Activated T-helper 9 cell treated with anti-CD3 and anti-CD28 coated beads, Interleukin-2, amount 50 U/mL, for 16 hours (primary cell): Measurements from ENCODE around the gene LAG3.

Experiments used
- DNase-seq: peaks from one replicate; pipeline ENCODE4 v3.0.0-alpha.2; 2020; ENCODE audit warnings: low read depth

Gene LAG3

DNA sequence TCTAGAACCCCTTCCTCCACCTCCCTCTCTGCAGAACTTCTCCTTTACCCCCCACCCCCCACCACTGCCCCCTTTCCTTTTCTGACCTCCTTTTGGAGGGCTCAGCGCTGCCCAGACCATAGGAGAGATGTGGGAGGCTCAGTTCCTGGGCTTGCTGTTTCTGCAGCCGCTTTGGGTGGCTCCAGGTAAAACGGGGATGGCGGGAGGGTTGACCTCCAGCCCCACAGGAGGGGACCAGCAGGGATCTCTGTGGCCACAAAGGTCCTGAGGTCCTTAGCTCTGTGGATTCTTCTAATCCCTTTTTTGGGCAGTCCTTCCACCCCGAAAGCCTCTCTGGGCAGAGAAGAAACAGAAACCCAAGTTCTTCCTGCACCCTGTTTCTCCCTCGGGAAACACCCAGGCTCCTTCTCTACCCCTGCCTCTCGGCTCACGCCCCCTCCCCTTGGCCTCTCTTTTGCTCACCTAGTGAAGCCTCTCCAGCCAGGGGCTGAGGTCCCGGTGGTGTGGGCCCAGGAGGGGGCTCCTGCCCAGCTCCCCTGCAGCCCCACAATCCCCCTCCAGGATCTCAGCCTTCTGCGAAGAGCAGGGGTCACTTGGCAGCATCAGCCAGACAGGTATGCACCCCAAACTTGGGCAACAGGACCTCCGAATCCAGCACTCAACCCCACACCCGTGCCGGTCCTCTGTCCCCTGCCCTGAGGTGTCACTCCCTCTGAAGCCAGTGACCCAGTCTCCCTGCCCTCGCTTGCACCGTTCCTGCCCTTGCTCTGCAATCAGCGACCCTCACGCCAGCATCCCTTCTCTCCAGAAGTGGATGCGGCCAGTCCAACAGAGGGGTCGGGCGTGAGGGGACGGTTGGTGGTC, 638 bp downstream of the LAG3 start:
- DNase-seq: no peak

DNA sequence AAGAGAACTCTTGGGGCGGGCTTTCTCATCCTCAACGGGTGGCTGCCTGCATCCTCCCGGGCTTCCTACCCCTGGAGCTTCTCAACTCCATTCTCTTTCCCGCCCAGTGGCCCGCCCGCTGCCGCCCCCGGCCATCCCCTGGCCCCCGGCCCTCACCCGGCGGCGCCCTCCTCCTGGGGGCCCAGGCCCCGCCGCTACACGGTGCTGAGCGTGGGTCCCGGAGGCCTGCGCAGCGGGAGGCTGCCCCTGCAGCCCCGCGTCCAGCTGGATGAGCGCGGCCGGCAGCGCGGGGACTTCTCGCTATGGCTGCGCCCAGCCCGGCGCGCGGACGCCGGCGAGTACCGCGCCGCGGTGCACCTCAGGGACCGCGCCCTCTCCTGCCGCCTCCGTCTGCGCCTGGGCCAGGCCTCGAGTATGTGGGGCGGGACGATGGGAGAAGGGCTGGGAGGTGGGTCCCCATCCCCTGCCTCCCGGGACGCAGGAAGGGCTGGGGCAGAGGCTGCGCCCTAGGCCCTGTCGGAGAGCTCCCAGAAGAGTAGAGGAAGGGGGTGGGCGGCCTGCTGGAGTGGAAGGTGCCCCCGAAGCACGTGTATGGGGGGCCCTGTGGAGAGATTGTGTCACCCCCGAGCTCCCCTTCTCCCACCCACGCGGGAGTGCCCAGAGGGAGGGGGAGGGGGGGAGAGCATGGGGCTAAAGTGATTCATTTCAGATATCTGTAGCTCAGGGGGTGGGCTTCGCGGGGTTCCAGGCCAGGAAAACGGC, 1.5 kb downstream of the LAG3 start:
- no peak for DNase-seq

DNA sequence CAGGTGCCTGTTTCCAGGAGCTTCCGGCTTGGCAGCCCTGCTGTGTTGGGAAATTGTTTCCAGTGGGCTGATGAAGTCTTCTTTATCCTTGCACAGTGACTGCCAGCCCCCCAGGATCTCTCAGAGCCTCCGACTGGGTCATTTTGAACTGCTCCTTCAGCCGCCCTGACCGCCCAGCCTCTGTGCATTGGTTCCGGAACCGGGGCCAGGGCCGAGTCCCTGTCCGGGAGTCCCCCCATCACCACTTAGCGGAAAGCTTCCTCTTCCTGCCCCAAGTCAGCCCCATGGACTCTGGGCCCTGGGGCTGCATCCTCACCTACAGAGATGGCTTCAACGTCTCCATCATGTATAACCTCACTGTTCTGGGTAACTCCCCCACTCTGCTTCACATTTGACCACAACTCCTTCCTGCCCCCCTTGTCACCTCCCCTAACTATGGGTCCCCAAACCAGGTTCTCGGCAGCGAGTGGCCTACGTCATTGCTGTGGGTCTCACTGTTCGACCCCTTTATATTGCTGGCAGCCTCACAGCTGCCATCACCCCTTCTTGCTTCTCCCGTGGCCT, 2.3 kb downstream of the LAG3 start:
- DNase-seq: no peak

DNA sequence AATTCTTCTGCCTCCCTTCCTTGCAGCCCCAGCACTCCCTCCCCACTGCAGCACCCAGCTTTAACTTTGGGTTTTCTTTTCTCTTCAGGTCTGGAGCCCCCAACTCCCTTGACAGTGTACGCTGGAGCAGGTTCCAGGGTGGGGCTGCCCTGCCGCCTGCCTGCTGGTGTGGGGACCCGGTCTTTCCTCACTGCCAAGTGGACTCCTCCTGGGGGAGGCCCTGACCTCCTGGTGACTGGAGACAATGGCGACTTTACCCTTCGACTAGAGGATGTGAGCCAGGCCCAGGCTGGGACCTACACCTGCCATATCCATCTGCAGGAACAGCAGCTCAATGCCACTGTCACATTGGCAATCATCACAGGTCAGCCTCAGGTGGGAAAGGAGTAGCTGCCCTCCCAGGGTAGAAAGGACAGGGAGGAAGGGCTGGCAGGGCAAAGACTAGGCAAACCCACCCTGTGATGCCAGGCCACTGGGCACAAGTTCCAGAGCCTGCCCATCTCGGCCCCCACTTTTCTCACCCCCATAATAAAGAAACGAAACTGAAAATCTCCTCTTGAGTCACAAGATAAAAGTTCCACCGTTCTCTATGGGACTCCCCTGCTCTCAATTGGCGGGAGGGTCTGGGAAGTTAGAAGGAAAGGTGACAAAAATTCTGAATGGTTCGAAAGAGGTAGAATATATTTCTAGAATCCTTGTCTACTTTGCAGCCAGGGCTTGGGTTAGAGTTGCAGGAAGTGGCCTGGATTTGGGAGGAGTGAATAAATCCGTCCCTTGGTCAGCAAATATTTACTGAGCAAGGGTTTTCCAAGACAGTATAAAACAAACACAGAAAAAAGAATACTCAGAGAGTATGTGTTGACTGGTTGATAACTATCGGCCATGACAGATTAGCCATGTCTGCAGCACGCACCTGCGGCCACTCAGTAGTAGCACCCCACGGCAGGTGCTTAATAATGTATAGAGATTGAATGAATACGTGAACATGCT, 3.2 kb downstream of the LAG3 start:
- no peak for DNase-seq

DNA sequence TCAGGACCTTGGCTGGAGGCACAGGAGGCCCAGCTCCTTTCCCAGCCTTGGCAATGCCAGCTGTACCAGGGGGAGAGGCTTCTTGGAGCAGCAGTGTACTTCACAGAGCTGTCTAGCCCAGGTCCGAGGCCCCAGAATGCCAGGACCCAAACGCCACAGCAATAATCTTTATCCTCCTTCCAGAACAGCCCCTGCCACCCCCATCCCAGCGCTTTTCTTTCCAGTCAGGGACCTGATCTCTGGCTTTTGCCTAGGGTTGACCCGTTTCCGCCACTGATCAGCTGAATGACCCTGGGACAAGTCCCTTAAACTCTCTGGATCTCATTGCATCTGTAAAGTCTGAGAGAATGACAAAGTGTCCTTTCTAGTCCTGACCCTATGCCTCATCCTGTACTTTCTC, 5.1 kb downstream of the LAG3 start:
- DNase-seq: no peak

DNA sequence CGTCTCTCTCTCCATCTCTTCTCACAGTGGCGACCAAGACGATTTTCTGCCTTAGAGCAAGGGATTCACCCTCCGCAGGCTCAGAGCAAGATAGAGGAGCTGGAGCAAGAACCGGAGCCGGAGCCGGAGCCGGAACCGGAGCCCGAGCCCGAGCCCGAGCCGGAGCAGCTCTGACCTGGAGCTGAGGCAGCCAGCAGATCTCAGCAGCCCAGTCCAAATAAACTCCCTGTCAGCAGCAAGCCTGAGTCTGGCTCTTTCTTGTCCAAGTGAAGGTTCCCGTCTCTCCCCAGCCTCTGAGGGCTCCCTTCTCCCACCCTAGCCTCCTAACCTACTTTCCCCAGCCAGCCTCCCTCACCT, 5.9 kb downstream of the LAG3 start:
- DNase-seq: no peak

DNA sequence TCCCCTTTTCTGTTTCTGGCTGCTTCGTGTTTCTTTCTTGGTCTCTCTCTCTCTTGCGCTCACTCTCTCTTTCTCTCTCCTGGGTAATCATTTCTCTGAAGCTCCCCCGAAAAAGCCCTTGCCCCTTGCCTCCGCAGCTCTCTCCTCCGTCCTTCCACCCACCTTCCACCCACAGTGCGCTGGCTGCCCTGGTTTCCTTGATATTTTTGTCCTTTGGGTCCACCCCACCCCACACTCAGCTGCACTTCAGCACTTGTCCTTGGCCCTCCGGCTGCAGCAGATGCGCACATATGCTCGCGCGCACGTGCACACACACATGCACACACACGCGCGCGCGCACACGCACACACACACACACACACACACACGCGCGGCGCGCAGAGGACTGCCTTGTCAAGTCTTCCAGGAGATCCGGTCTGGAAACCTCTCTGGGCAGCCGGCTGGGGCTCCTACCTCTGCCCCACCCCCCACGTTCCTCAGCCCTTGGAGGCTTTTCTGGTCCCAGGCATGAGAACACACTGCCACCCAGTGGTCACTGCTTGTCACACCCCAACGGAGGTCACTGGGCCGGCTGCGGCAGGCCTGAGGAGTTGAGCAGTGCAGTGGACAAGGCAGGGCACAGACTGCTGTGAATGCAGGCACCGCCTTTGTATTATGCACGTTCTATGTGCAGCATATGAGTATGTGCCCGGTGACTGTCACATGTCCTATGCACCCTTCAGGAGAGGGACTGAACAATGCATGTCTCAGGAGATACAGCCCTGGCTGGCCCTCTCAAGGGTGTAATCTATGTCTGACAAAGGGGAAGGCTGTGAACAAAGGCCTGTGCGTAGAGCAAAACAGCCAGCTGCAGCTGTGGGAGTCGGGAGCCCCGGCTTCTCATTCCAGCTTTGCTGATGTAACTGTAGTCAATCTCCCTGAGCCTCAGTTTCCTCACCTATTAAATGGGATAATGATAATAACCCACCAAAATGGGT, 6.5 kb downstream of the LAG3 start:
- peak; percentile 80 for DNase-seq

DNA sequence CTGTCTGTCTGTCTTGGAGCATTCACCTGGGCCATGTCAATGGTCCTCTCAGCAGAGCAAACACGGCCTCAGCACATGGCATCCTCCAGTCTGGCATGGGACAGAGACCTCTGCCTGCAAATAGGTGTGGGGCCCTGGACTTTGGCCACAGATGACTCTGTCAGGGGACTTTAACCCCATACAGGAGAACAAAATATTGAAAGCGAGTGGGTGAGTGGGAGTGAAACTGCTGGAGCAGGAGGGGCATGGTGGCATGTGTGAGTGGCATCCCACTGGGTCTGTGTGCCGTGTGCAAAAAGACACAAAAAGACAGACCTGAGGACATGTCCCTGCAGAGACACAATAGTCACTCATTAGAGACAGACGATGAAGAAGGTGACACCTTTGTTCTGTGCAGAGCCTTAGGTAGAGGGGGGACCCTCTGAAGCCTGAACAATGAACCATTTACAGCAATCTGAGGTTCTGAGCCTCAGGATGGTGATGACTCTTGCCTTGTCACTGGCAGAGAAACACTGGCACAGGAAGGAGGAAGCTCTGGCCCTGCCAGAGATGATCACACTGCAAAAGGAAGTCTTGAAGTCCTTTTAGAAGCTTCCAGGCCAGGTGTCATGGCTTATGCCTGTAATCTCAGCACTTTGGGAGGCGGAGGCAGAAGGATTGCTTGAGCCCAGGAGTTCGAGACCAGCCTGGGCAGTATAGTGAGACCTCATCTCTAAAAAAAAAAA, 7.5 kb downstream of the LAG3 start:
- DNase-seq: no peak

DNA sequence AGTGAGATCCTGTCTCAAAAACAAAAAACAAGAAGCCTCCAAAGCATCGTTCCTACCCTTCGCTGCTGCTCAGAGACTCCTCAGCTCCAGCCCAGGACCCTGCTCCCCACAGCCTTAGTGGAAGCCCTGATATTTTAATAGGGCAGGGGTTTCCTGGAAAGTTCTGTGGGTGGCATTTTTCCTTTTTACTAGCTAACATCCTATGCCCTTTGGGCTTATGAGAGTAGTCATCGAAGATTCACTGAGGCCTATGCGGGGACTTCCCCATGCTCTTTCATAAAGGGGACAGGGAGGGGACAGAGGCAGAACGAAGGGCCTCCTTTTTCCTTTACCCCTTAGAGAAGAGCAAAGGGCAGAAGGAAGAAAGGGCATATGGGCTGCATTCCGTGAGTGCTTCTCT, 8.3 kb downstream of the LAG3 start:
- no peak for DNase-seq

DNA sequence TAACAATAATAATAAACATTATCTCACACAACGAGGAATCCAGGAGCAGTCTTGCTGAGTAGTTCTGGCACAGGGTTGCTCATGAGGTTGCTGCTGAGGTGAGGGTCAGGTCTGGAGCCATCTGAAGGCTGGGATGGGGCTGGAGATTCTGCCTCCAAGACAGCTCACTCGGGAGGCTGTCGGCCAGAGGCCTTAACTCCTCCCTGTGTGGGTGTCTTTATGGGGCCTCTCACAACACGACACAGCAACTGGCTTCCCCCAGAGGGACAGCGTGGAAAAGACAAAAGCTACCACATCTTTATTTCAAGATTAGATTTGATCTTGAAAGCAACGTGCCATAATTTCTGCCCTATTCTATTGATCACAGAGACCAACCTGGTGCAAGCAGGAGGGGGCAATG, 9.8 kb downstream of the LAG3 start:
- no peak for DNase-seq

DNA sequence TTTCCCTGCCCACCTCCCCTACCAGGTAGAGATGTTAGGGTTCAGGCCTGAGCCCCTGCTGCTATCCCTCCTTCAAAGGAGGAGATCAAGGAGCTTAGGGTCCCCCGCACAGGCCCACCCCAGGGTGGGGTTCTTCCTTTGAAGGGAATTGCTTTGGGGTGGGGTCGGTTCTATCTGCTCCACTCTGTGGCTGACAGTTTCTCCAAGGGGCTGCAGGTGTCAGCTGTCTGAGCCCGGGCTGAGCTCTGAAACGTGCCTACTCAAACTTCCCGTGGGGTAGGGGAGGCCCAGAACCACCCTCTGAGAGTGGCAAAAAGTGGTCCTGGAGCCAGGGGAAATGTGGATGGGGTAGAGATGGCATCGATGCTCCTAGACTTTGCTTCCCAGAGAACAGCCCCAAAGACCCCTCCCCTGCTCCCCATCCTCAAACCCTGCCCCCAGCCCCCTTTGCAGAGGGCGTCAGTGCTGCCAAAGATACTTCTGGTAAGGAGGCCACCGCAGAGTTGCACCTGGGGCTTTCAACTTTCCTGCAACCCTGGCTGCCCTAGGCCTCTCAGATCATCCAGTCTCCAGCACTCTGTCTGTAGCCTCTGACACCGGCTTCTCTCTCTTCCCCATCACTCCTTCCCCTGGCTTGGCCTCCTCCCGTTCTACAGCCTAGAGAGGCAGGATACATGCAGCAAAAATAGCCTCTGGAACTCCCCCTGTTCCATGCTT, 10.7 kb downstream of the LAG3 start:
- DNase-seq: no peak

DNA sequence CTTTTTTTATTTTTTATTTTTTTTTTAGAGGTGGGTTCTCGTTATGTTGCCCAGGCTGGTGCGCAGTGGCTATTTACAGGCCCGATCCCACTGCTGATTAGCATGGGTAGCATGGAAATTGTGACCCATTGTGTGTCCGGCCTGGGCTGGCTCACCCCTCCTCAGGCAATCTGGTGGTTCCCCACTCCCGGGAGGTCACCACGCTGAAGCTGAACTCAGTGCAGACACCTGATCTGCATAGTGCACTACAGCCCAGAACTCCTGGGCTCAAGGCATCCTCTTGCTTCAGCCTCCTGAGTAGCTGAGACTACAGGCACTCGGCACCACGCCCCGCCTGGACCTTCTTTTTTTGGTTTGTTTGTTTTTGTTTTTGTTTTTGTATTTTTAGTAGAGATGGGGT, 11.5 kb downstream of the LAG3 start:
- no peak for DNase-seq

DNA sequence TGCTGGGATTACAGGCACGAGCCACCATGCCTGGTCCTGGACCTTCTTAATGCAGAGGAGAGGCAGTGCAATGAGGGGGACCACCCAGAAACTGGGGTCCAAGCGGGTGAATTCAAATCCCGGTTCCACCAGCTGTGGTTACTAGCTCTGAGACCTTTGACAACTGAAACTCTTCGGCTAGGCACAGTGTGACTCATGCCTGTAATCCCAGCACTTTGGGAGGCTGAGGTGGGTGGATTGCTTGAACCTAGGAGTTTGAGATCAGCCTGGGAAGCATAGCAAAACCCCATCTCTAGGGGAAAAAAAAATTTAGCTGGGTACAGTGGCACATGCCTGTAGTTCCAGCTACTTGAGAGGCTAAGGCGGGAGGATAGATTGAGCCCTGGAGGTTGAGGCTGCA, 12.0 kb downstream of the LAG3 start:
- no peak for DNase-seq

DNA sequence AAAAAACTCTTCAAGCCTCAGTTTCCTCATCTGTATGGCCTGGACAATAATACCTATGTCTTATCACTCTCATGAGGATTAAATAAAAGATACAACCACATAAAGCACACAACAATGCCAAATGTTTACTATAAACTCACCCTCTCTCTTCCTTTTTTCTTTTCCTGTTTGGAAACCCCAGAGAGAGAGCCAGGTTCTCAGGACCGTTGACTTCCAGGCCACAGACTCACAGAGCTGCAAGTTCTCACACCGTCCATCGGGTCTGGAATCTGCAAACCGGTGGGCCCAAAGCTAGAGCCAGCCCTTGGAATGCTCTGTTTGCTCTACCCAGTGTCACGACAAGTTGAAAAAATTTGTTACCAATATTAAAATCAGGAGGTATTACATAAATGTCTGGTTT, 12.4 kb downstream of the LAG3 start:
- DNase-seq: no peak

DNA sequence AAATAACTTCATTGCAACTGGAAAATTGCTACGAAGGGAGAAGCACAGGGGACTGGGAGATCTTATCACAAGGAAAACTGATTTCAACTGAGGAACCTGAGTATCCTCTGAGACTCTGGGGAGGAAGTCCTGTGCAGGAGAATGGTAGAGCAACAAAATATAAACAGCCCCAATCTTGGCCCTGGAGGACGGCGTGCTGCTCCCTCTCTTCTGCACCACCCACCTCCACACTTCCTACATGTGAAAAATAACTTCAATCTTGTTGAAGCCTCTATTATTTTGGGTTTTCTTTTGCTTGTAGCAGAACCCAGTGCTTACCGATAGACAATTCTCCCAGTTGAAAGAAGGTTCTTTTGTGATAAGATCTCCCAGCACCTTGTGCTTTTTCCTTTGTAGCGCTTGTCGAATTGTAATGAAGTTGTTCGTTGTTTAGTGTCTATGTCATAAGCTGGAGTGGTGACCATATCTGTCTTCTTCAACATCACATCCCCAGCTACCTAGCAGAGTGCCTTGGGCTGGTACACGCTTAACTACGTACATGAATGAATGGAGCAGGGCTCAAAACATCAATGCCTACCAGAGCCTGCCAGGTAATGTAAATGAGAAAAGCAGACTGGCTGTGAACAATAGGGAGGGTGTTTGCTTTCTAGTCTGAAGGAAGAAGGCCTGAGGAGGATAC, 14.2 kb downstream of the LAG3 start:
- DNase-seq: no peak

DNA sequence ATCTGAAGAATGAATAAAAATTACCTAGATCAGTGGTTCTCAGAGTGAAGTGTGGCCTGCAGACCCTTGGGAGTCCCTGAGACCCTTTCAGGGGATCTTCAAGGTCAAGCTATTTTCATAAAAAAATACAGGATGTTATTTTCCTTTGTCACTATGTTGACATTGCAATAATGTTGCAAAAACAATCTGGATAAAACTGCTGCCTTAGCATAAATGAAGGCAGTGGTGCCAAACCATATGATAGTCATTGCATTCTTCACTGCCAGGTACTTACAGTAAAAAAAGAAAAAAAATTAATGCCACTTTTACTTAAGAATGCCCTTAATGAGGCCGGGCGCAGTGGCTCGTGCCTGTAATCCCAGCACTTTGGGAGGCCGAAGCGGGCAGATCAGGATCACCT, 15.0 kb downstream of the LAG3 start:
- no peak for DNase-seq

DNA sequence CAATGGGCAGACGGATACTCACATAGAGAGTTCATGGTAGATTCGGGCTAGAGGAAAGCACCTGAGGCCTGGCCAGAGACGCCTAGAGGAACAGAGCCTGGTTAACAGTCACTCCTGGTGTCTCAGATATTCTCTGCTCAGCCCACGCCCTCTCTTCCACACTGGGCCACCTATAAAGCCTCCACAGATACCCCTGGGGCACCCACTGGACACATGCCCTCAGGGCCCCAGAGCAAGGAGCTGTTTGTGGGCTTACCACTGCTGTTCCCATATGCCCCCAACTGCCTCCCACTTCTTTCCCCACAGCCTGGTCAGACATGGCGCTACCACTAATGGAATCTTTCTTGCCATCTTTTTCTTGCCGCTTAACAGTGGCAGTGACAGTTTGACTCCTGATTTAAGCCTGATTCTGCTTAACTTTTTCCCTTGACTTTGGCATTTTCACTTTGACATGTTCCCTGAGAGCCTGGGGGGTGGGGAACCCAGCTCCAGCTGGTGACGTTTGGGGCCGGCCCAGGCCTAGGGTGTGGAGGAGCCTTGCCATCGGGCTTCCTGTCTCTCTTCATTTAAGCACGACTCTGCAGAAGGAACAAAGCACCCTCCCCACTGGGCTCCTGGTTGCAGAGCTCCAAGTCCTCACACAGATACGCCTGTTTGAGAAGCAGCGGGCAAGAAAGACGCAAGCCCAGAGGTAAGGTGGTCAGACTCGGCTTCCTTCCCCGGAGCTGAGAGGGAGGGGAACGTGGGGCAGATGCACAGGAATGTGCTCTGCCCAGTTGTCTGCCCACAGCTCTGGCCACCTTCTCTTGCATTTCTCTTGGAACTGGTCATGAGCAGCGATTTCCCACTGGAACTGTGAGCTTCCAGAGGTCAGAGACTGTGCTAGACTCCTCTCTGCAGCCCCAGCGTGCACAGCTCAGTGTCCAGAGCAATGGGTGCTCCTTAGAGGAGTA, 16.9 kb downstream of the LAG3 start, which contains the start of gene CD4:
CD4 (plus strand) TSS at position 557 of the 953 bp plus-strand sequence. CDS start 10,611 bp downstream, outside the sequence.
- DNase-seq: peak; percentile 56
